GM12878 (cell line): ENCODE results near the gene RARB. TPM values are rescaled to one million over a fixed set of nuclear protein-coding genes. Genes with fewer than 3 reads are reported as not detected.

Source experiments
- ATAC-seq: fragments of 200-7000 bp; cut with Tn5 transposase; 3 replicates; pipeline ENCODE4 v1.9.1; 2020; ENCODE audit warnings: mild to moderate bottlenecking, moderate library complexity
- BruUV-seq: library from RNA; stranded (reverse); fragments of 400-500 nt; replicated peaks from 2 replicates; lab custom pipeline; 2021; lab: Mats Ljungman, UMichigan
- CTCF ChIA-PET: fragments of 300-600 bp; sonication (Branson Sonifier 250); formaldehyde crosslinking; extraction: SDS; loops from one replicate; lab custom pipeline; 2021; ENCODE audit warnings: inconsistent platforms; lab: Yijun Ruan, JAX
- POLR2A ChIA-PET: fragments of 350-600 bp; formaldehyde crosslinking; extraction: SDS; loops from one replicate; lab custom pipeline; 2021; ENCODE audit warnings: inconsistent platforms; lab: Charles Lee
- RAD21 ChIA-PET: fragments of 300-600 bp; sonication (Branson Sonifier 250); formaldehyde crosslinking; loops from one replicate; lab custom pipeline; 2023; ENCODE audit warnings: antibody characterized with exemption; ENCODE audit not compliant: unreplicated experiment; lab: Charles Lee
- SMC1A ChIA-PET: fragments of 300-600 bp; sonication (Branson Sonifier 250); formaldehyde crosslinking; loops from one replicate; lab custom pipeline; 2023; ENCODE audit not compliant: unreplicated experiment, uncharacterized antibody; lab: Charles Lee
- DNase-seq: peaks from one replicate; pipeline ENCODE4 v3.0.0-alpha.2; 2011; ENCODE audit warnings: low read depth, low spot score
- FAIRE-seq: peaks from 3 replicates; lab custom pipeline; 2011; peaks lifted over from hg19 to GRCh38; lab: Jason Lieb, UNC
- H2AFZ ChIP-seq: 2 replicates; pipeline ENCODE4 v1.6.0; 2011; ENCODE audit warnings: low read depth, low read length, control low read depth; ENCODE audit not compliant: control insufficient read depth
- H3K27ac ChIP-seq: 2 replicates; pipeline ENCODE4 v1.5.1; 2011; ENCODE audit warnings: control low read depth; ENCODE audit not compliant: control insufficient read depth, insufficient read depth
- H3K27me3 ChIP-seq, 2 experiments: replicated peaks in 1 of 2; 2 replicates each; pipeline versions ENCODE4 v1.6.0 to v1.6.1; 2011; ENCODE audit warnings: low read length in 1 of 2; ENCODE audit not compliant: control insufficient read depth in 2 of 2, insufficient read depth in 2 of 2
- H3K36me3 ChIP-seq, 2 experiments: 2 replicates each; pipeline ENCODE4 v1.5.1; 2011; ENCODE audit warnings: low read length in 1 of 2; ENCODE audit not compliant: control insufficient read depth in 2 of 2, insufficient read depth in 2 of 2
- H3K4me1 ChIP-seq: 2 replicates; pipeline ENCODE4 v1.6.1; 2011; ENCODE audit warnings: mild to moderate bottlenecking, low read length, moderate library complexity, mixed read lengths; ENCODE audit not compliant: control insufficient read depth, insufficient read depth
- H3K4me2 ChIP-seq: 2 replicates; pipeline ENCODE4 v1.6.0; 2011; ENCODE audit warnings: control low read depth; ENCODE audit not compliant: control insufficient read depth, insufficient read depth
- H3K4me3 ChIP-seq: fragments of 200-600 bp; sonication (generic); 2 replicates; pipeline ENCODE4 v1.5.1; 2016
- H3K79me2 ChIP-seq: 2 replicates; pipeline ENCODE4 v1.6.0; 2011; ENCODE audit warnings: low read length; ENCODE audit not compliant: control insufficient read depth, insufficient read depth
- H3K9ac ChIP-seq: 2 replicates; pipeline ENCODE4 v1.8.0; 2011; ENCODE audit warnings: low read length, control low read depth, mixed read lengths; ENCODE audit not compliant: control insufficient read depth, insufficient read depth
- H3K9me3 ChIP-seq: replicated peaks from 3 replicates; pipeline ENCODE4 v1.5.1; 2011; ENCODE audit warnings: mild to moderate bottlenecking, low read length; ENCODE audit not compliant: control insufficient read depth, insufficient read depth
- H4K20me1 ChIP-seq: 2 replicates; pipeline ENCODE4 v1.6.0; 2011; ENCODE audit not compliant: control insufficient read depth, insufficient read depth
- ATF7 ChIP-seq: fragments of 450-650 bp; IDR thresholded peaks from 2 replicates; pipeline ENCODE4 v1.6.1; 2016; ENCODE audit warnings: low read depth, mild to moderate bottlenecking
- BRCA1 ChIP-seq: IDR thresholded peaks from 2 replicates; pipeline ENCODE4 v1.6.1; 2011; ENCODE audit warnings: low read depth, low read length, improper control_type of control experiment
- CBX5 ChIP-seq: sonication (generic); IDR thresholded peaks from 2 replicates; pipeline ENCODE4 v1.6.1; 2016; ENCODE audit warnings: low read depth, moderate library complexity, mild to moderate bottlenecking, inconsistent platforms
- ETV6 ChIP-seq, 2 experiments: fragments of 450-650 bp in 1 of 2; IDR thresholded peaks in 1 of 2; conservative IDR thresholded peaks in 1 of 2; 2 replicates each; pipeline ENCODE4 v1.6.1; 2014; ENCODE audit warnings: antibody characterized with exemption in 1 of 2, borderline replicate concordance in 1 of 2, low read depth in 1 of 2, mild to moderate bottlenecking in 1 of 2, moderate library complexity in 1 of 2
- FOXM1 ChIP-seq: IDR thresholded peaks from 2 replicates; pipeline ENCODE4 v1.6.1; 2012; ENCODE audit warnings: low read depth, mild to moderate bottlenecking, inconsistent platforms, low read length, moderate library complexity
- NBN ChIP-seq: fragments of 450-650 bp; IDR thresholded peaks from 2 replicates; pipeline ENCODE4 v1.6.1; 2016
- PAX8 ChIP-seq: fragments of 450-650 bp; IDR thresholded peaks from 2 replicates; pipeline ENCODE4 v1.6.1; 2017; ENCODE audit warnings: mild to moderate bottlenecking, moderate library complexity
- RCOR1 ChIP-seq: conservative IDR thresholded peaks from 2 replicates; pipeline ENCODE4 v1.6.1; 2012; ENCODE audit warnings: low read depth, low read length, improper control_type of control experiment
- RFX5 ChIP-seq: IDR thresholded peaks from 2 replicates; pipeline ENCODE4 v1.6.1; 2011; ENCODE audit warnings: low read depth, low read length, improper control_type of control experiment
- SMAD1 ChIP-seq: fragments of 450-650 bp; IDR thresholded peaks from 2 replicates; pipeline ENCODE4 v1.6.1; 2018; ENCODE audit warnings: mild to moderate bottlenecking, low read depth; ENCODE audit not compliant: partially characterized antibody
- TARDBP ChIP-seq: IDR thresholded peaks from 2 replicates; pipeline ENCODE4 v1.6.1; 2016; ENCODE audit warnings: borderline replicate concordance
- TBL1XR1 ChIP-seq: IDR thresholded peaks from 2 replicates; pipeline ENCODE4 v1.6.1; 2012; ENCODE audit warnings: low read depth, low read length, improper control_type of control experiment
- ZZZ3 ChIP-seq: IDR thresholded peaks from 2 replicates; pipeline ENCODE4 v1.6.1; 2011; ENCODE audit warnings: low read depth; ENCODE audit not compliant: control insufficient read depth, insufficient read length
- WGBS: methylation state at CpG from one replicate; pipeline ENCODE4 v1.1.6; 2016; ENCODE audit warnings: low lambda C conversion rate; ENCODE audit not compliant: insufficient replicate concordance, insufficient coverage; ENCODE audit errors: missing lambda C conversion rate; 5-methylcytosine and 5-hydroxymethylcytosine counted together
- in situ Hi-C: fragments of 300-500 bp; cut with MboI; formaldehyde crosslinking; loops from 9 replicates; pipeline ENCODE4 v1.14.3; 2018; ENCODE audit warnings: mixed read lengths
- intact Hi-C: fragments of 100-400 bp; cut with micrococcal nuclease; formaldehyde crosslinking; loops from one replicate; pipeline ENCODE4 v1.14.2; 2022; ENCODE audit not compliant: unreplicated experiment
- polyA plus RNA-seq, 11 experiments: library from polyadenylated mRNA; depleted of rRNA in 4 of 11; unstranded in 6 of 11; stranded (reverse) in 5 of 11; fragments of >200 nt; fragmentation: Nextera tagmentation in 4 of 11; fragmentation: Illumina TruSeq in 1 of 11; extraction: Ambion mirVana in 4 of 11; extraction: Trizol in 1 of 11; gene quantifications; 1 replicate in 1 of 11; 2 replicates in 10 of 11; pipeline versions ENCODE4 v1.2.1 to v1.2.3, GENCODE V29; 2011 to 2016; ENCODE audit warnings: inconsistent platforms in 2 of 11, missing spikeins in 2 of 11, low read depth in 1 of 11
- total RNA-seq, 4 experiments: library from RNA; depleted of rRNA in 3 of 4; stranded (reverse); fragments of >200 nt in 3 of 4; fragmentation: Illumina TruSeq in 1 of 4; extraction: Trizol in 1 of 4; gene quantifications; 2 replicates each; pipeline versions ENCODE4 v1.2.1 to v1.2.3, GENCODE V29; 2013 to 2021
- TF ChIP-seq, protein P1 (sequence below): fragments of 450-650 bp; formaldehyde crosslinking; IDR thresholded peaks from 2 replicates; pipeline ENCODE4 v1.4.0; 2020; ENCODE audit warnings: mild to moderate bottlenecking, moderate library complexity

RARB gene
- total and polyA plus RNA-seq, 10 of the 15 experiments (the other 5 are each of a cell fraction or from before 2014, with no cell fraction given), result 0.05 to 0.06 TPM; not detected in 8

DNA sequence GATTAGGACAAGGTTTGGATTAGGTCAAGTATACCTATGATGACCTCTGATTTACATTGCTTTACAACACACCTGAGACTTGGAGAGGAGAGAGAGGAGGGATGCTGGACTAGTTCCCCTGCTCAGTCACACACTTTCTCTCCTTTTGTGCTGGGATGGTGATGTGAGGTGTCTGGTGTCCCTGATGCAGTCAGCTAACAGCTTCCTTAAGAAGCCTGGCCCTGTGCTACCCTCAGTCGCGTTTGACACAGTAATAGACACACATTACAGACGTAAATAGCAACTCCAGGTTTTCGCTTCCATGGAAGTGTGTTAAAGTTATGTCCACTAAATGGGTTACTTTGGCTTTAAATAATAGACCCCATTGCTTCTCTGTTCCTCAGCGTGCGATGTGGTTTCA lies 58.9 kb downstream of the RARB start:
- Histone ChIP-seq H3K9ac (no peak overlapping the region), H3K4me3 (no peak overlapping the region), H3K27me3 (no peaks in the 10 kb centered on the region), H3K4me1 (no peaks in the 10 kb centered on the region), H3K79me2 (no peaks in the 10 kb centered on the region), H3K27ac (no peak overlapping the region), H3K4me2 (no peak overlapping the region), H4K20me1 (no peaks in the 10 kb centered on the region), H2AFZ (no peak overlapping the region), H3K36me3 (no peaks in the 10 kb centered on the region), H3K9me3 (no peaks in the 10 kb centered on the region)
- intact Hi-C loops (no loop called here), in situ Hi-C loops (no loop called here)
- SMC1A ChIA-PET, result no interaction called here
- no peak for TF ChIP-seq TARDBP
- no peak for TF ChIP-seq PAX8
- TF ChIP-seq CBX5, result no peak
- TF ChIP-seq ETV6 (conservative IDR thresholded peaks at IDR 0.05 in 1 of 2, IDR thresholded peaks at IDR 0.05 in 1 of 2; ENCODE audit: borderline replicate concordance in 1 of 2, low read depth in 1 of 2), result no peak
- TF ChIP-seq ZZZ3, result no peak
- no peak for TF ChIP-seq TBL1XR1
- no peak for TF ChIP-seq SMAD1
- no peak for TF ChIP-seq FOXM1
- no peak for TF ChIP-seq BRCA1
- no peak for TF ChIP-seq NBN
- TF ChIP-seq RCOR1, result no peak
- no peak for TF ChIP-seq RFX5
- no peak for TF ChIP-seq ATF7
- TF ChIP-seq, protein P1, sequence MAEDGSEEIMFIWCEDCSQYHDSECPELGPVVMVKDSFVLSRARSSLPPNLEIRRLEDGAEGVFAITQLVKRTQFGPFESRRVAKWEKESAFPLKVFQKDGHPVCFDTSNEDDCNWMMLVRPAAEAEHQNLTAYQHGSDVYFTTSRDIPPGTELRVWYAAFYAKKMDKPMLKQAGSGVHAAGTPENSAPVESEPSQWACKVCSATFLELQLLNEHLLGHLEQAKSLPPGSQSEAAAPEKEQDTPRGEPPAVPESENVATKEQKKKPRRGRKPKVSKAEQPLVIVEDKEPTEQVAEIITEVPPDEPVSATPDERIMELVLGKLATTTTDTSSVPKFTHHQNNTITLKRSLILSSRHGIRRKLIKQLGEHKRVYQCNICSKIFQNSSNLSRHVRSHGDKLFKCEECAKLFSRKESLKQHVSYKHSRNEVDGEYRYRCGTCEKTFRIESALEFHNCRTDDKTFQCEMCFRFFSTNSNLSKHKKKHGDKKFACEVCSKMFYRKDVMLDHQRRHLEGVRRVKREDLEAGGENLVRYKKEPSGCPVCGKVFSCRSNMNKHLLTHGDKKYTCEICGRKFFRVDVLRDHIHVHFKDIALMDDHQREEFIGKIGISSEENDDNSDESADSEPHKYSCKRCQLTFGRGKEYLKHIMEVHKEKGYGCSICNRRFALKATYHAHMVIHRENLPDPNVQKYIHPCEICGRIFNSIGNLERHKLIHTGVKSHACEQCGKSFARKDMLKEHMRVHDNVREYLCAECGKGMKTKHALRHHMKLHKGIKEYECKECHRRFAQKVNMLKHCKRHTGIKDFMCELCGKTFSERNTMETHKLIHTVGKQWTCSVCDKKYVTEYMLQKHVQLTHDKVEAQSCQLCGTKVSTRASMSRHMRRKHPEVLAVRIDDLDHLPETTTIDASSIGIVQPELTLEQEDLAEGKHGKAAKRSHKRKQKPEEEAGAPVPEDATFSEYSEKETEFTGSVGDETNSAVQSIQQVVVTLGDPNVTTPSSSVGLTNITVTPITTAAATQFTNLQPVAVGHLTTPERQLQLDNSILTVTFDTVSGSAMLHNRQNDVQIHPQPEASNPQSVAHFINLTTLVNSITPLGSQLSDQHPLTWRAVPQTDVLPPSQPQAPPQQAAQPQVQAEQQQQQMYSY, result no peak
- FAIRE-seq, result no peak
- 49% methylated on average over 4 of the region's 6 CpGs for WGBS
- POLR2A ChIA-PET, result no interaction called here
- ATAC-seq, result no peak
- CTCF ChIA-PET, result no interaction called here
- BruUV-seq, result no TSS peak
- no peak for DNase-seq
- RAD21 ChIA-PET, result no interaction called here
